Upper lobe of left lung (tissue), 4 donors: ENCODE data around the gene UTS2B.

Experiments
- CTCF ChIP-seq, 6 experiments: fragments of 450-650 bp in 4 of 6; fragments of 200-600 bp in 2 of 6; sonication (generic) in 2 of 6; IDR thresholded peaks; one replicate each; pipeline ENCODE4 v1.5.1; 2016 to 2019; ENCODE audit warnings: antibody characterized with exemption in 6 of 6
- POLR2A ChIP-seq, 4 donors: fragments of 450-650 bp; IDR thresholded peaks; one replicate each; pipeline ENCODE4 v1.5.1; 2016 to 2017; ENCODE audit warnings: antibody characterized with exemption in 4 of 4, mild to moderate bottlenecking in 2 of 4
- POLR2AphosphoS5 ChIP-seq, 2 donors: sonication (generic); formaldehyde crosslinking; IDR thresholded peaks; one replicate each; pipeline ENCODE4 v1.5.1; 2017; ENCODE audit warnings: antibody characterized with exemption in 2 of 2

GRCh38 chr3:191340351-191340750, 10.0 kb upstream of the UTS2B start:
- TF ChIP-seq POLR2A (IDR thresholded peaks at IDR 0.05) (no peak), CTCF (IDR thresholded peaks at IDR 0.05) (no peak), POLR2AphosphoS5 (IDR thresholded peaks at IDR 0.05) (no peak)
